Activated naive CD4-positive, alpha-beta T cell treated with anti-CD3 and anti-CD28 coated beads for 36 hours (primary cell): ENCODE measurements around the gene PGAP6. TPM values are rescaled to one million over a fixed set of nuclear protein-coding genes. Genes with fewer than 3 reads are reported as not detected.
A peak's percentile ranks its signal among the peaks of the same experiment; 100 is the strongest.
"Not testable (repeated sequence)": the region's sequence is repeated elsewhere in the genome, so short reads cannot be mapped to it uniquely, and the experiment has no call there.

Source experiments
- CTCF ChIA-PET: fragments of 350-600 bp; sonication (Branson Sonifier 250); formaldehyde crosslinking; loops from one replicate; lab custom pipeline; 2021; ENCODE audit warnings: antibody characterized with exemption; lab: Charles Lee
- DNase-seq: peaks from one replicate; pipeline ENCODE4 v3.0.0-alpha.2; 2020
- H3K27ac Mint-ChIP-seq: one replicate; pipeline ENCODE4 v1.8.0; 2021; ENCODE audit warnings: mild to moderate bottlenecking, mixed read lengths
- H3K27me3 Mint-ChIP-seq: one replicate; pipeline ENCODE4 v1.8.0; 2021; ENCODE audit warnings: low read depth, mixed read lengths
- H3K36me3 Mint-ChIP-seq: one replicate; pipeline ENCODE4 v1.8.0; 2021; ENCODE audit warnings: low read depth, mixed read lengths
- H3K4me1 Mint-ChIP-seq: one replicate; pipeline ENCODE4 v1.8.0; 2021; ENCODE audit warnings: low read depth, mixed read lengths
- H3K4me3 Mint-ChIP-seq: one replicate; pipeline ENCODE4 v1.8.0; 2021; ENCODE audit warnings: mild to moderate bottlenecking, moderate library complexity, mixed read lengths
- H3K9me3 Mint-ChIP-seq: one replicate; pipeline ENCODE4 v1.8.0; 2021; ENCODE audit warnings: mixed read lengths
- intact Hi-C: fragments of 100-400 bp; cut with micrococcal nuclease; formaldehyde crosslinking; loops from one replicate; pipeline ENCODE4 v1.15.1; 2023
- total RNA-seq, 2 experiments: library from RNA; stranded (reverse); gene quantifications; one replicate each; pipeline ENCODE4 v1.2.3, GENCODE V29; 2021

The PGAP6 gene
- total RNA-seq, 2 experiments from 2014 or later = 19.9 to 20.9 TPM

- CTCF ChIA-PET = no interaction called here
- peaks cover 2% of the 10 kb centered on the region for H3K36me3 Mint-ChIP-seq
- no peaks in the 10 kb centered on the region for H3K9me3 Mint-ChIP-seq
- H3K27me3 Mint-ChIP-seq = no peaks in the 10 kb centered on the region
- intact Hi-C loops = no loop called here
- H3K4me1 Mint-ChIP-seq = peaks cover 55% of the 10 kb centered on the region
- H3K4me3 Mint-ChIP-seq = no peak overlapping the region
- DNase-seq = no peak
- H3K27ac Mint-ChIP-seq = no peak overlapping the region
Measured at GRCh38 chr16:333406-334094, 48.2 kb downstream of the PGAP6 start.

GRCh38 chr16:331181-331814 is 50.5 kb downstream of the PGAP6 start:
- H3K9me3 Mint-ChIP-seq, H3K27me3 Mint-ChIP-seq, intact Hi-C loops, H3K36me3 Mint-ChIP-seq, H3K27ac Mint-ChIP-seq, DNase-seq, H3K4me3 Mint-ChIP-seq: not testable (repeated sequence)
- CTCF ChIA-PET = interaction anchor here (0.6 kb wide), 1 partner anchor 127 kb away, joined by 4 read pairs; no protein-coding TSS in a partner anchor
- peaks cover 62% of the 10 kb centered on the region for H3K4me1 Mint-ChIP-seq

GRCh38 chr16:330741-331140 is 51.0 kb downstream of the PGAP6 start:
- intact Hi-C loops = no loop called here
- CTCF ChIA-PET = interaction anchor here (0.6 kb wide), 1 partner anchor 126 kb away, joined by 4 read pairs; no protein-coding TSS in a partner anchor
- Mint-ChIP-seq H3K4me1 (peaks cover 59% of the 10 kb centered on the region), H3K36me3 (peaks cover 2% of the 10 kb centered on the region), H3K27me3 (no peaks in the 10 kb centered on the region), H3K4me3 (no peak overlapping the region), H3K9me3 (no peaks in the 10 kb centered on the region), H3K27ac (no peak overlapping the region)
- no peak for DNase-seq

- no peaks in the 10 kb centered on the region for H3K9me3 Mint-ChIP-seq
- peak overlapping the region; percentile 55 for H3K27ac Mint-ChIP-seq
- peak overlapping the region; percentile 71 for H3K4me3 Mint-ChIP-seq
- no peaks in the 10 kb centered on the region for H3K27me3 Mint-ChIP-seq
- CTCF ChIA-PET = interaction anchor here (0.6 kb wide), 1 partner anchor 61 kb away, joined by 3 read pairs; no protein-coding TSS in a partner anchor
- intact Hi-C loops = loop anchor here (1.0 to 2.0 kb wide), 2 partner anchors 27 to 91 kb away; partner anchors contain the start of genes AXIN1 and FAM234A
- peaks cover 63% of the 10 kb centered on the region for H3K4me1 Mint-ChIP-seq
- H3K36me3 Mint-ChIP-seq = peaks cover 2% of the 10 kb centered on the region
- no peak for DNase-seq
Measured at GRCh38 chr16:325375-326145, 56.2 kb downstream of the PGAP6 start.

- peak overlapping the region; percentile 71 for H3K4me3 Mint-ChIP-seq
- H3K9me3 Mint-ChIP-seq = no peaks in the 10 kb centered on the region
- peak overlapping the region; percentile 55 for H3K27ac Mint-ChIP-seq
- intact Hi-C loops = loop anchor here (1.0 to 2.0 kb wide), 2 partner anchors 28 to 90 kb away; partner anchors contain the start of genes AXIN1 and FAM234A
- no peaks in the 10 kb centered on the region for H3K36me3 Mint-ChIP-seq
- H3K27me3 Mint-ChIP-seq = no peaks in the 10 kb centered on the region
- H3K4me1 Mint-ChIP-seq = peaks cover 64% of the 10 kb centered on the region
- DNase-seq = peak; percentile 83
- CTCF ChIA-PET = interaction anchor here (0.6 to 0.7 kb wide), 2 partner anchors 82 to 89 kb away, joined by 3 read pairs; no protein-coding TSS in a partner anchor
Measured at GRCh38 chr16:324451-325334, 57.1 kb downstream of the PGAP6 start.

GRCh38 chr16:324201-324450 is 57.7 kb downstream of the PGAP6 start:
- CTCF ChIA-PET = interaction anchor here (0.6 kb wide), 1 partner anchor 82 kb away, joined by 3 read pairs; no protein-coding TSS in a partner anchor
- Mint-ChIP-seq H3K4me3 (peak overlapping the region; percentile 71), H3K9me3 (no peaks in the 10 kb centered on the region), H3K4me1 (peaks cover 67% of the 10 kb centered on the region), H3K27ac (peak overlapping the region; percentile 55), H3K36me3 (no peaks in the 10 kb centered on the region), H3K27me3 (no peaks in the 10 kb centered on the region)
- DNase-seq = no peak
- intact Hi-C loops = loop anchor here (2.0 kb wide), 1 partner anchor 89 kb away; the partner anchor contains the start of gene FAM234A

- Mint-ChIP-seq H3K4me1 (peaks cover 74% of the 10 kb centered on the region), H3K27me3 (no peaks in the 10 kb centered on the region), H3K36me3 (no peaks in the 10 kb centered on the region), H3K9me3 (no peaks in the 10 kb centered on the region), H3K27ac (no peak overlapping the region), H3K4me3 (no peak overlapping the region)
- no peak for DNase-seq
- CTCF ChIA-PET = no interaction called here
- intact Hi-C loops = no loop called here
Measured at GRCh38 chr16:322476-323143, 59.2 kb downstream of the PGAP6 start.

- Mint-ChIP-seq H3K36me3 (no peaks in the 10 kb centered on the region), H3K4me3 (no peak overlapping the region), H3K9me3 (no peaks in the 10 kb centered on the region), H3K4me1 (peaks cover 68% of the 10 kb centered on the region), H3K27me3 (no peaks in the 10 kb centered on the region), H3K27ac (no peak overlapping the region)
- CTCF ChIA-PET = interaction anchor here (0.6 kb wide), 2 partner anchors 11 to 122 kb away, joined by 3 read pairs; no protein-coding TSS in a partner anchor
- DNase-seq = no peak
- intact Hi-C loops = no loop called here
Measured at GRCh38 chr16:321532-321931, 60.2 kb downstream of the PGAP6 start.

Other genes starting within 250 kb of the PGAP6 start
- 10 to 100 TPM; 38.1 to 42.0 TPM for gene NPRL3, start 243.3 kb downstream of the PGAP6 start, total RNA-seq
- gene HBZ, start 229.3 kb downstream of the PGAP6 start, total RNA-seq = not detected
- gene HBM, start 216.0 kb downstream of the PGAP6 start, total RNA-seq = not detected
- gene HBA2, start 209.1 kb downstream of the PGAP6 start, total RNA-seq = under 1 TPM in 1 of 2 experiments, not detected in 1; 0.62 TPM
- not detected for gene HBA1, start 205.3 kb downstream of the PGAP6 start, total RNA-seq
- 1 to 10 TPM in 1 of 2 experiments, under 1 TPM in 1; 0.79 to 1.1 TPM for gene HBQ1, start 201.5 kb downstream of the PGAP6 start, total RNA-seq
- gene LUC7L, start 152.5 kb downstream of the PGAP6 start, total RNA-seq = 10 to 100 TPM; 58.4 to 59.1 TPM
- gene FAM234A, start 147.2 kb downstream of the PGAP6 start, total RNA-seq = 10 to 100 TPM; 25.9 to 27.4 TPM
- under 1 TPM in 1 of 2 experiments, not detected in 1; 0.10 TPM for gene RGS11, start 106.0 kb downstream of the PGAP6 start, total RNA-seq
- not detected for gene ARHGDIG, start 101.4 kb downstream of the PGAP6 start, total RNA-seq
- not detected for gene PDIA2, start 98.8 kb downstream of the PGAP6 start, total RNA-seq
- 10 to 100 TPM; 17.5 to 17.9 TPM for gene AXIN1, start 29.3 kb downstream of the PGAP6 start, total RNA-seq
- gene MRPL28, start 11.4 kb downstream of the PGAP6 start, total RNA-seq = 10 to 100 TPM; 68.3 to 74.0 TPM
- 10 to 100 TPM; 86.7 to 87.0 TPM for gene NME4, start 15.2 kb upstream of the PGAP6 start, total RNA-seq
- gene DECR2, start 19.9 kb upstream of the PGAP6 start, total RNA-seq = 1 to 10 TPM; 8.9 to 9.6 TPM
- gene RAB11FIP3, start 43.7 kb upstream of the PGAP6 start, total RNA-seq = 10 to 100 TPM; 15.8 to 18.2 TPM
- gene CAPN15, start 145.7 kb upstream of the PGAP6 start, total RNA-seq = 10 to 100 TPM; 54.4 to 56.9 TPM
- not detected for gene PRR35, start 178.4 kb upstream of the PGAP6 start, total RNA-seq
- under 1 TPM; 0.60 to 0.67 TPM for gene NHLRC4, start 185.0 kb upstream of the PGAP6 start, total RNA-seq
- gene PIGQ, start 188.0 kb upstream of the PGAP6 start, total RNA-seq = 10 to 100 TPM; 18.6 to 19.2 TPM
- gene RAB40C, start 208.1 kb upstream of the PGAP6 start, total RNA-seq = 1 to 10 TPM; 6.3 to 7.3 TPM
- gene WFIKKN1, start 249.0 kb upstream of the PGAP6 start, total RNA-seq = under 1 TPM; 0.10 to 0.25 TPM